Gastrocnemius medialis (tissue), 4 donors: ENCODE data around the gene GINM1. TPM values are rescaled to one million over a fixed set of nuclear protein-coding genes. Genes with fewer than 3 reads are reported as not detected.

ENCODE experiments used
- ATAC-seq, 2 donors: fragments of 150-250 bp; one replicate each; pipeline ENCODE4 v1.9.1; 2016
- DNase-seq, 2 donors: peaks; one replicate each; pipeline ENCODE4 v3.0.0-alpha.2; 2019
- H3K27ac ChIP-seq, 4 donors: fragments of 200-600 bp; sonication (generic); 1 replicate in 1 of 4; 2 replicates in 3 of 4; pipeline ENCODE4 v1.5.1; 2016 to 2018; ENCODE audit warnings: mild to moderate bottlenecking in 2 of 4, moderate library complexity in 1 of 4
- H3K27me3 ChIP-seq, 3 donors: fragments of 200-600 bp; sonication (generic) in 2 of 3; 1 replicate in 1 of 3; 2 replicates in 2 of 3; pipeline versions ENCODE4 v1.5.1 to v1.6.0; 2016 to 2019; ENCODE audit warnings: mild to moderate bottlenecking in 1 of 3, moderate library complexity in 1 of 3
- H3K36me3 ChIP-seq, 2 donors: fragments of 200-600 bp; sonication (generic) in 1 of 2; one replicate each; pipeline ENCODE4 v1.5.1; 2017 to 2018
- H3K4me1 ChIP-seq, 2 donors: fragments of 200-600 bp; sonication (generic) in 1 of 2; one replicate each; pipeline ENCODE4 v1.5.1; 2016 to 2017; ENCODE audit warnings: mild to moderate bottlenecking in 2 of 2
- H3K4me3 ChIP-seq, 4 donors: fragments of 200-600 bp; sonication (generic) in 3 of 4; 1 replicate in 1 of 4; 2 replicates in 3 of 4; pipeline ENCODE4 v1.5.1; 2016 to 2019; ENCODE audit warnings: mild to moderate bottlenecking in 2 of 4
- H3K9me3 ChIP-seq, 3 donors: fragments of 200-600 bp; sonication (generic) in 2 of 3; 1 replicate in 1 of 3; 2 replicates in 2 of 3; pipeline ENCODE4 v1.5.1; 2016 to 2019
- POLR2A ChIP-seq, 2 donors: fragments of 450-650 bp; IDR thresholded peaks; one replicate each; pipeline ENCODE4 v1.6.1; 2017; ENCODE audit warnings: antibody characterized with exemption in 2 of 2, mild to moderate bottlenecking in 2 of 2, moderate library complexity in 2 of 2
- in situ Hi-C, 4 donors: fragments of 200-750 bp; cut with MboI; loops; one replicate each; pipeline versions ENCODE4 v1.15.0 to v1.8.0; 2017; ENCODE audit warnings: low sequenced_read_pairs in 4 of 4
- intact Hi-C: fragments of 100-400 bp; cut with DNase I; formaldehyde crosslinking; loops from one replicate; pipeline ENCODE4 v1.15.1; 2023; ENCODE audit warnings: low total_unique reads
- total RNA-seq, 4 donors: library from RNA; depleted of rRNA; stranded (reverse); fragments of >200 nt; gene quantifications; one replicate each; pipeline versions ENCODE4 v1.1.0 to v1.2.3, GENCODE V29; 2016
- TF ChIP-seq, protein P1 (sequence below), 5 experiments: fragments of 450-650 bp in 3 of 5; fragments of 200-600 bp in 2 of 5; sonication (generic) in 2 of 5; IDR thresholded peaks in 4 of 5; conservative IDR thresholded peaks in 1 of 5; 1 replicate in 4 of 5; 2 replicates in 1 of 5; pipeline ENCODE4 v1.5.1; 2016 to 2019; ENCODE audit warnings: antibody characterized with exemption in 5 of 5, mild to moderate bottlenecking in 3 of 5, moderate library complexity in 3 of 5

GINM1 gene
- total RNA-seq, 4 donors from 2014 or later = 28.9 to 39.4 (median 33.1) TPM

- in situ Hi-C loops = no loop called here
- peaks cover 0 to 10% of the 10 kb centered on the region in 2 donors for H3K36me3 ChIP-seq
- DNase-seq = no peak
These were observed 62.8 kb downstream of the GINM1 start for GRCh38 chr6:149628875-149629510.

GRCh38 chr6:149634315-149634714 is 68.1 kb downstream of the GINM1 start:
- Histone ChIP-seq H3K27me3 (no peaks in the 10 kb centered on the region), H3K27ac (no peak overlapping the region), H3K4me1 (no peaks in the 10 kb centered on the region), H3K4me3 (no peak overlapping the region), H3K9me3 (no peaks in the 10 kb centered on the region), H3K36me3 (peaks cover 0 to 21% of the 10 kb centered on the region in 2 donors)
- DNase-seq (no peak), ATAC-seq (no peak)
- in situ Hi-C loops = no loop called here
- intact Hi-C loops = no loop called here
- TF ChIP-seq POLR2A (IDR thresholded peaks at IDR 0.05) = no peak
- TF ChIP-seq, protein P1, sequence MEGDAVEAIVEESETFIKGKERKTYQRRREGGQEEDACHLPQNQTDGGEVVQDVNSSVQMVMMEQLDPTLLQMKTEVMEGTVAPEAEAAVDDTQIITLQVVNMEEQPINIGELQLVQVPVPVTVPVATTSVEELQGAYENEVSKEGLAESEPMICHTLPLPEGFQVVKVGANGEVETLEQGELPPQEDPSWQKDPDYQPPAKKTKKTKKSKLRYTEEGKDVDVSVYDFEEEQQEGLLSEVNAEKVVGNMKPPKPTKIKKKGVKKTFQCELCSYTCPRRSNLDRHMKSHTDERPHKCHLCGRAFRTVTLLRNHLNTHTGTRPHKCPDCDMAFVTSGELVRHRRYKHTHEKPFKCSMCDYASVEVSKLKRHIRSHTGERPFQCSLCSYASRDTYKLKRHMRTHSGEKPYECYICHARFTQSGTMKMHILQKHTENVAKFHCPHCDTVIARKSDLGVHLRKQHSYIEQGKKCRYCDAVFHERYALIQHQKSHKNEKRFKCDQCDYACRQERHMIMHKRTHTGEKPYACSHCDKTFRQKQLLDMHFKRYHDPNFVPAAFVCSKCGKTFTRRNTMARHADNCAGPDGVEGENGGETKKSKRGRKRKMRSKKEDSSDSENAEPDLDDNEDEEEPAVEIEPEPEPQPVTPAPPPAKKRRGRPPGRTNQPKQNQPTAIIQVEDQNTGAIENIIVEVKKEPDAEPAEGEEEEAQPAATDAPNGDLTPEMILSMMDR (IDR thresholded peaks at IDR 0.05 in 4 of 5, conservative IDR thresholded peaks at IDR 0.05 in 1 of 5) = no peak

More at GRCh38 chr6:149628875-149629510, 62.8 kb downstream of the GINM1 start:
- intact Hi-C loops = no loop called here
- H3K4me3 ChIP-seq = no peak overlapping the region
- H3K4me1 ChIP-seq = no peaks in the 10 kb centered on the region
- no peaks in the 10 kb centered on the region for H3K9me3 ChIP-seq
- H3K27ac ChIP-seq = no peak overlapping the region
- ATAC-seq = no peak
- no peaks in the 10 kb centered on the region for H3K27me3 ChIP-seq
- TF ChIP-seq, protein P1 (IDR thresholded peaks at IDR 0.05 in 4 of 5, conservative IDR thresholded peaks at IDR 0.05 in 1 of 5) = no peak
- TF ChIP-seq POLR2A (IDR thresholded peaks at IDR 0.05) = no peak

DNA sequence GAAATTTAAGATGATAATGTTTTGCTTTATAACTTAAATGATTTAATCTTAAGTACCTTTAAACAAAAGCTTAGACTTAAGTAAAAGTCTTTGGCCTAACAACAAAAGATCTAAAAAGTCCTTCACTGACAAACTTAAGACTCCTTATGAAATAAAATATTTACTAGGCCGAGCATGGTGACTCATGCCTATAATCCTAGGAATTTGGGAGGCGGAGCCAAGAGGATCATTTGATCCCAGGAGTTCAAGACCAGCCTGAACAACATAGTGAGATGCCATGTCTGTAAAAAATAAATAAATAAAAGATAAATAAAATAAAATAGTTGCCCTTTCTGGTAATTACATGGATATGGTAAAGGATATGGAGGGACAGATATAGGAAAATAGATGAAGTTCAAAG is 69.9 kb downstream of the GINM1 start:
- TF ChIP-seq, protein P1 (IDR thresholded peaks at IDR 0.05 in 4 of 5, conservative IDR thresholded peaks at IDR 0.05 in 1 of 5) = no peak
- in situ Hi-C loops (no loop called here), intact Hi-C loops (no loop called here)
- Histone ChIP-seq H3K27ac (no peak overlapping the region), H3K27me3 (no peaks in the 10 kb centered on the region), H3K4me1 (no peaks in the 10 kb centered on the region), H3K4me3 (no peak overlapping the region), H3K36me3 (peaks cover 0 to 15% of the 10 kb centered on the region in 2 donors), H3K9me3 (no peaks in the 10 kb centered on the region)
- ATAC-seq (no peak), DNase-seq (no peak)

Other genes starting within 250 kb of the GINM1 start
- gene TAB2, start 248.7 kb upstream of the GINM1 start, total RNA-seq = 10 to 100 TPM; 63.7 to 73.5 (median 69.2) TPM
- gene SUMO4, start 166.1 kb upstream of the GINM1 start, total RNA-seq = 1 to 10 TPM in 1 of 4 donors, under 1 TPM in 1, not detected in 2; 0.33 to 6.3 TPM
- gene ZC3H12D, start 81.4 kb upstream of the GINM1 start, total RNA-seq = under 1 TPM in 3 of 4 donors, not detected in 1; 0.03 to 0.36 (median 0.24) TPM
- 10 to 100 TPM; 14.9 to 26.2 (median 18.5) TPM for gene PPIL4, start 20.3 kb upstream of the GINM1 start, total RNA-seq
- 10 to 100 TPM; 16.0 to 29.3 (median 26.0) TPM for gene KATNA1, start 82.3 kb downstream of the GINM1 start, total RNA-seq
- gene LATS1, start 151.7 kb downstream of the GINM1 start, total RNA-seq = 10 to 100 TPM in 3 of 4 donors, 1 to 10 TPM in 1; 6.3 to 21.8 (median 14.4) TPM
- 10 to 100 TPM; 15.0 to 42.0 (median 16.7) TPM for gene NUP43, start 180.2 kb downstream of the GINM1 start, total RNA-seq
- 100 to 1,000 TPM; 150 to 448 (median 353) TPM for gene PCMT1, start 183.4 kb downstream of the GINM1 start, total RNA-seq